MM.1S (cell line): Measurements from ENCODE around the gene PTCHD4.

Source experiments
- EZH2phosphoT487 ChIP-seq: fragments of 300-600 bp; sonication (generic); IDR thresholded peaks from 2 replicates; pipeline ENCODE4 v1.6.1; 2018; ENCODE audit warnings: antibody characterized with exemption, low read length
- TF ChIP-seq, protein P1 (sequence below): fragments of 300-600 bp; sonication (generic); IDR thresholded peaks from 2 replicates; pipeline ENCODE4 v1.5.1; 2016; ENCODE audit warnings: antibody characterized with exemption, low read length, mixed read lengths

DNA sequence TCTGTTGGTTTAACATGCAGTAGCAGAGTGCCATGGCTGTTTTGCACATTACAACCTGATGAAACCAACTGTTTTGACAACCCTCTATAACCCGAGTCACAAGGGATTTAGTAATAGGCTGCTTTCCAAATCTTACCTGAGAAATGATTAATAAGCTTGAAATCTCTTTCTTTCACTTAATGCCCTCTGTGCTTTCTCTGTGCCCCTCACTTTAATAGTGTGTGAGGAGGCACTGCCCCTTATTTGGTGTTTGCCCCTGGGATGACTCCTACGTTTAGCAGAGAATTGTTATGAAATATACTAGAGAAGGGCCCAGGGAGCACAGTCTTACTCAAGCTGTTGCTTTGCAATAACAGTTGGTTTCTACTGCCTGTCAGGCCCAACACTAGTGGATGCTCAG lies 31.0 kb upstream of the PTCHD4 start:
- TF ChIP-seq, protein P1, sequence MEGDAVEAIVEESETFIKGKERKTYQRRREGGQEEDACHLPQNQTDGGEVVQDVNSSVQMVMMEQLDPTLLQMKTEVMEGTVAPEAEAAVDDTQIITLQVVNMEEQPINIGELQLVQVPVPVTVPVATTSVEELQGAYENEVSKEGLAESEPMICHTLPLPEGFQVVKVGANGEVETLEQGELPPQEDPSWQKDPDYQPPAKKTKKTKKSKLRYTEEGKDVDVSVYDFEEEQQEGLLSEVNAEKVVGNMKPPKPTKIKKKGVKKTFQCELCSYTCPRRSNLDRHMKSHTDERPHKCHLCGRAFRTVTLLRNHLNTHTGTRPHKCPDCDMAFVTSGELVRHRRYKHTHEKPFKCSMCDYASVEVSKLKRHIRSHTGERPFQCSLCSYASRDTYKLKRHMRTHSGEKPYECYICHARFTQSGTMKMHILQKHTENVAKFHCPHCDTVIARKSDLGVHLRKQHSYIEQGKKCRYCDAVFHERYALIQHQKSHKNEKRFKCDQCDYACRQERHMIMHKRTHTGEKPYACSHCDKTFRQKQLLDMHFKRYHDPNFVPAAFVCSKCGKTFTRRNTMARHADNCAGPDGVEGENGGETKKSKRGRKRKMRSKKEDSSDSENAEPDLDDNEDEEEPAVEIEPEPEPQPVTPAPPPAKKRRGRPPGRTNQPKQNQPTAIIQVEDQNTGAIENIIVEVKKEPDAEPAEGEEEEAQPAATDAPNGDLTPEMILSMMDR = no peak
- TF ChIP-seq EZH2phosphoT487 = no peak
